T-helper 1 cell treated with Interleukin-12 subunit alpha and Interleukin-12 subunit beta and Interleukin-4 antibody, amounts not matched to agents 30 μg/mL and 1 μg/mL, for 36 hours (primary cell): ENCODE results near the gene FXR2.

ENCODE experiments used
- H3K27ac Mint-ChIP-seq: one replicate; pipeline ENCODE4 v1.8.0; 2021; ENCODE audit warnings: mild to moderate bottlenecking, mixed read lengths
- H3K27me3 Mint-ChIP-seq: one replicate; pipeline ENCODE4 v1.8.0; 2021; ENCODE audit warnings: low read depth, mixed read lengths
- H3K36me3 Mint-ChIP-seq: one replicate; pipeline ENCODE4 v1.8.0; 2021; ENCODE audit warnings: low read depth, mixed read lengths
- H3K4me1 Mint-ChIP-seq: one replicate; pipeline ENCODE4 v1.8.0; 2021; ENCODE audit warnings: low read depth, mixed read lengths
- H3K4me3 Mint-ChIP-seq: one replicate; pipeline ENCODE4 v1.8.0; 2021; ENCODE audit warnings: mild to moderate bottlenecking, moderate library complexity, mixed read lengths
- H3K9me3 Mint-ChIP-seq: one replicate; pipeline ENCODE4 v1.8.0; 2021; ENCODE audit warnings: mixed read lengths

FXR2 gene

DNA sequence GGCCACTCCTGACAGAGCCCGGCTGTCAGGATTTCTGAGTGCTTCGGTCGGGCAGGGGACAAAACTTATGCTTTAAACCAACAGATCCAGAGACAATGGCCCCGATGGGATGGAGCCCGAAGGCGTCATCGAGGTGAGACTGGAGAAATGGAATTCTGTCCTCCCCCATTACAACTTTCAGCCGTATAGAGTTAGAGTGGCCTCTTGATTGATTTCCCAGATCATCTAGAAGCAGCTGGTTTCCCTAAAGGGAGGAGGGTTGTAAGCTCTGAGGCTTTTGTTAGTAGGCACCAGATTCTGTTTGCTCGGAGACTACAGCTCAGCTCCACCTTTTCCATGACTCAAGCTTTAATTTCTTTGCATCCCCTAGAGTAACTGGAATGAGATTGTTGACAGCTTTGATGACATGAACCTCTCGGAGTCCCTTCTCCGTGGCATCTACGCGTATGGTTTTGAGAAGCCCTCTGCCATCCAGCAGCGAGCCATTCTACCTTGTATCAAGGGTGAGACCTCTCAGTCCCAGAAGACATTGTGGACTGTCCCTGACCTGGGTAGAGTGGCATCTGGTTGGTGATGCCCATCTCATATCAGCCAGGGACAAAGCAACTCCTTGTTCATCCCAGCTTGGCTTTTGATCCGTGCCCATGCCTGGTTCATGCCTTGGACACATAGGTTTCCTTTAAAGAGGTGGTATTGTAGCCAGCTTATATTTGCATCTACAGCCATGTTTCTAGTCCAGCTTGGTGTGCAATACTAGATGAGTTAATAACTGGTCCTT, 40.3 kb downstream of the FXR2 start:
- Mint-ChIP-seq H3K36me3 (peaks cover 71% of the 10 kb centered on the region), H3K4me3 (peak overlapping the region; percentile 95), H3K27ac (peak overlapping the region; percentile 100), H3K9me3 (no peaks in the 10 kb centered on the region), H3K4me1 (peaks cover 50% of the 10 kb centered on the region), H3K27me3 (no peaks in the 10 kb centered on the region)

DNA sequence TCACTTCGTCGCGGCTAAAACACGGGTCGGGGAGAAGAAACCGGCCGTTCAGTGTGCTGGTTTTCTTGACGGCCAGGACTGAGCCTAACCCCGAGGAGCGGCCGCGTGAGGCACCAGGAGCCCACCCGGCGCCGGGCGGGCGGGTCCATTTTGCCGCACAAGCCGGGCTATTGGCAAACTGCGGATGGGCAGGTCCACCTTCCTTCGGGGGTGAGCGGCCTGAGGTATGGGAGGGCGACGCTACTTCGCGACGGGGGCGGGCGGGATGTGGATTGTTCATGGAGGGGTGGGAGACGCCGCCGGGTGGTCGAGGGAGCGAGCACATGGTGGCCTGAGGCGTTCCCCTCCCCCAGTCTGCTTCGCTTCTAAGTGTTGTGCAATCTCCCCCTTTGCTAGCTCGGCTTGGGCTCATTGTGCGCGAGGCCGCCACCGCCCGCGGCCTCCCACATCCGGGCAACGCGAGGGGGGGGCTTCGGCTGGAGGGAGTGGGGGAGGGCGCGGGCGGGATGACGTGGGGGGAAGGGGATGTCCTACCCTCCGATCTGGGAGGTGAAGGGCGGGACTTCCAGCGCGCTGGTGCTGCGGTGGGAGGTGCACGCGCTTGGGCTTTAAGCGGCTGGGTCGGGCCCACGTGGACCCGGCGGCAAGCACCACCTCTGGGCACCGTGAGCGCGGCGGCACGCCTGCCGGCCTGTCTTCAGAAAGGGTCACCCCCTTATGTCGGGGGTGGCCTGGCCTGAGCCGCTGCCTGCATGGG, 41.2 kb downstream of the FXR2 start:
- peak overlapping the region; percentile 100 for H3K27ac Mint-ChIP-seq
- no peaks in the 10 kb centered on the region for H3K27me3 Mint-ChIP-seq
- no peaks in the 10 kb centered on the region for H3K9me3 Mint-ChIP-seq
- H3K36me3 Mint-ChIP-seq: peaks cover 69% of the 10 kb centered on the region
- peak overlapping the region; percentile 95 for H3K4me3 Mint-ChIP-seq
- H3K4me1 Mint-ChIP-seq: peaks cover 49% of the 10 kb centered on the region

DNA sequence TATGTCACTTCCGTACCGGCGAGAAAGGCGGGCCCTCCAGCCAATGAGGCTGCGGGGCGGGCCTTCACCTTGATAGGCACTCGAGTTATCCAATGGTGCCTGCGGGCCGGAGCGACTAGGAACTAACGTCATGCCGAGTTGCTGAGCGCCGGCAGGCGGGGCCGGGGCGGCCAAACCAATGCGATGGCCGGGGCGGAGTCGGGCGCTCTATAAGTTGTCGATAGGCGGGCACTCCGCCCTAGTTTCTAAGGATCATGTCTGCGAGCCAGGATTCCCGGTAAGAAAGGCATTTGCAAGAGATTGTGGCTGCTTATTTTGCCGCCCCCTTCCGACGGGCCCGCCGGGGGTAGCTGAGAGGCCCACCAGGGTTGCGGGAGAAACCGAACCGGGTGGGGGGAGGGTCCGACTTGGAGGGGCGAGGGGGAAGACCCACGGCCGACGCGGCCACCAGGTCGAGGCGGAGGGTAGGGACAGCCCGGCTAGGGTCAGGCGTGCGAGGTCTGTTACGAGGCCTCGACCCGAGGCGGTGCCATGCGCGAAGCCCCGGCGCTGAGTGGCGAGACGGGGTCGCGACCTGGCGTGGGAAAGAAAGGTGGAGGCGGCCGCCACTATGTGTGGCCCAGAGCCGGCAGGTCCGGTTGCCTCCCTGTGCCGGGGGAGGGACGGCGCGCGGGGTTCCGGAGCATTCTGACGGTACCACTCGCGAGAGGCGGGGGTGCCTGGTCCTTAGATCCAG, 41.9 kb downstream of the FXR2 start:
- no peaks in the 10 kb centered on the region for H3K9me3 Mint-ChIP-seq
- H3K4me1 Mint-ChIP-seq: peaks cover 44% of the 10 kb centered on the region
- peak overlapping the region; percentile 100 for H3K27ac Mint-ChIP-seq
- peaks cover 64% of the 10 kb centered on the region for H3K36me3 Mint-ChIP-seq
- peak overlapping the region; percentile 95 for H3K4me3 Mint-ChIP-seq
- no peaks in the 10 kb centered on the region for H3K27me3 Mint-ChIP-seq

DNA sequence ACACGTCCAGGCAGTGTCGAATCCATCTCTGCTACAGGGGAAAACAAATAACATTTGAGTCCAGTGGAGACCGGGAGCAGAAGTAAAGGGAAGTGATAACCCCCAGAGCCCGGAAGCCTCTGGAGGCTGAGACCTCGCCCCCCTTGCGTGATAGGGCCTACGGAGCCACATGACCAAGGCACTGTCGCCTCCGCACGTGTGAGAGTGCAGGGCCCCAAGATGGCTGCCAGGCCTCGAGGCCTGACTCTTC, 42.4 kb downstream of the FXR2 start:
- H3K27me3 Mint-ChIP-seq: no peaks in the 10 kb centered on the region
- peaks cover 40% of the 10 kb centered on the region for H3K4me1 Mint-ChIP-seq
- peak overlapping the region; percentile 95 for H3K4me3 Mint-ChIP-seq
- peaks cover 64% of the 10 kb centered on the region for H3K36me3 Mint-ChIP-seq
- no peaks in the 10 kb centered on the region for H3K9me3 Mint-ChIP-seq
- H3K27ac Mint-ChIP-seq: peak overlapping the region; percentile 100

DNA sequence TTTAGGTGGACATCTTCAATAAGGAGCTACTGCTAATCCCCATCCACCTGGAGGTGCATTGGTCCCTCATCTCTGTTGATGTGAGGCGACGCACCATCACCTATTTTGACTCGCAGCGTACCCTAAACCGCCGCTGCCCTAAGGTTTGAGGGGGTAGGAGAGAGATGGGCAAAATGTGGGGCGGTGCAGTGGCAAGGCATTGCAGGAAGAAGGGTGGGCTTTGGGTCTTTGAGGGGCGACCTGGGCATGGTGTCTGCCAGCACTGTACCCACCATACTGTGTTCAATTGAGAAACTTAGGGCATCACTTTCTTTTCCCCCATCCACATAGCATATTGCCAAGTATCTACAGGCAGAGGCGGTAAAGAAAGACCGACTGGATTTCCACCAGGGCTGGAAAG, 44.3 kb downstream of the FXR2 start:
- Mint-ChIP-seq H3K4me1 (peaks cover 26% of the 10 kb centered on the region), H3K36me3 (peaks cover 48% of the 10 kb centered on the region), H3K27ac (peak overlapping the region; percentile 24), H3K9me3 (no peaks in the 10 kb centered on the region), H3K27me3 (no peaks in the 10 kb centered on the region), H3K4me3 (no peak overlapping the region)

DNA sequence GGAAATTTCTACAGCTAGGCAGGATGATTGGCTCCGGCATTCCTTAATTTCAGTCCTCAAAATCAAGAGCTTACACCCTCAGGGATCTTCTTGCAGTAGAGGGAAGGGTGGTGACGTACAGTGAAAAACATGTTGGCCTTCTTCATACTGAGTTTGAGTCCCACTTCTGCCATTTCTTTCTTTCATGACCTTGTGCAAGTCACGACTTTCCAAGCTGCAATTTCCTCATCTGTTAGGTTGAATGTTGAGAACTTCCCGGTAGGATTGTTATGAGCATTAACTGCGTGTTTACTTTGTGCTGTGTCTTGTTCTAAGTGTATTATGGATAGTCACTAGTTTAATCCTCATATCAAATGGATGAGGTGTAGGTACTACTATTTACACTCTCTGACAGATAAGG, 45.1 kb downstream of the FXR2 start:
- peaks cover 47% of the 10 kb centered on the region for H3K36me3 Mint-ChIP-seq
- H3K9me3 Mint-ChIP-seq: no peaks in the 10 kb centered on the region
- no peak overlapping the region for H3K4me3 Mint-ChIP-seq
- peaks cover 21% of the 10 kb centered on the region for H3K4me1 Mint-ChIP-seq
- no peak overlapping the region for H3K27ac Mint-ChIP-seq
- no peaks in the 10 kb centered on the region for H3K27me3 Mint-ChIP-seq

DNA sequence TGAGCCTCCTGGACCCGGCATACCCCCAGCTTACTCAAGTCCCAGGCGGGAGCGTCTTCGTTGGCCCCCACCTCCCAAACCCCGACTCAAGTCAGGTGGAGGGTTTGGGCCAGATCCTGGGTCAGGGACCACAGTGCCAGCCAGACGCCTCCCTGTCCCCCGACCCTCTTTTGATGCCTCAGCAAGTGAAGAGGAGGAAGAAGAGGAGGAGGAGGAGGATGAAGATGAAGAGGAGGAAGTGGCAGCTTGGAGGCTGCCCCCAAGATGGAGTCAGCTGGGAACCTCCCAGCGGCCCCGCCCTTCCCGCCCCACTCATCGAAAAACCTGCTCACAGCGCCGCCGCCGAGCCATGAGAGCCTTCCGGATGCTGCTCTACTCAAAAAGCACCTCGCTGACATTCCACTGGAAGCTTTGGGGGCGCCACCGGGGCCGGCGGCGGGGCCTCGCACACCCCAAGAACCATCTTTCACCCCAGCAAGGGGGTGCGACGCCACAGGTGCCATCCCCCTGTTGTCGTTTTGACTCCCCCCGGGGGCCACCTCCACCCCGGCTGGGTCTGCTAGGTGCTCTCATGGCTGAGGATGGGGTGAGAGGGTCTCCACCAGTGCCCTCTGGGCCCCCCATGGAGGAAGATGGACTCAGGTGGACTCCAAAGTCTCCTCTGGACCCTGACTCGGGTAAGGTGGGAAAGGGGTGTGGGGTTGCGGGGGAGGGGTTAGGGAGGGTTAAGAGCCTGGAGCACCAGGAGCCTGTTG, 51.4 kb downstream of the FXR2 start:
- Mint-ChIP-seq H3K27me3 (no peaks in the 10 kb centered on the region), H3K36me3 (peaks cover 31% of the 10 kb centered on the region), H3K4me1 (peaks cover 31% of the 10 kb centered on the region), H3K9me3 (no peaks in the 10 kb centered on the region), H3K27ac (no peak overlapping the region), H3K4me3 (peak overlapping the region; percentile 98)

DNA sequence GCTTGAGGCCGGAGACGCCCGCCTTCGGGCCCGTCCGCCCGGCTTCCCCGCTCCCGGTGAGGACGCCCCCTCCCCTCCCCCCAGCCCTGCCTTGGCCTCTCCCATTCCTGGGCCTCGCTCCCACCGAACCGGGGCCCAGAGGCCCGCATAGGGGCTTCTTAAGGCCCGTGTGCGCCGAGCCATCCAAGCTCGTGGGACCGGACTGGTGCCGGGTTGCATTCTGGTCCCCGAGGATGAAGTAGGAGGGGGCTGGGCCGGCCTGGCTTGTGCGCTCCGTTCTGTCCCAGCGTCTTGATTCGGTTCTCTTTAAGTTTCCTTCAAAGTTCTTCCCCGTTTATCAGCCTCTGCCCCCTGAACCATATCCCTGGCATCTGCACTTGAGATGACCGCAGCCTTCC, 52.5 kb downstream of the FXR2 start:
- Mint-ChIP-seq H3K9me3 (no peaks in the 10 kb centered on the region), H3K36me3 (peaks cover 28% of the 10 kb centered on the region), H3K27me3 (no peaks in the 10 kb centered on the region), H3K4me3 (peak overlapping the region; percentile 98), H3K27ac (peak overlapping the region; percentile 95), H3K4me1 (peaks cover 35% of the 10 kb centered on the region)

DNA sequence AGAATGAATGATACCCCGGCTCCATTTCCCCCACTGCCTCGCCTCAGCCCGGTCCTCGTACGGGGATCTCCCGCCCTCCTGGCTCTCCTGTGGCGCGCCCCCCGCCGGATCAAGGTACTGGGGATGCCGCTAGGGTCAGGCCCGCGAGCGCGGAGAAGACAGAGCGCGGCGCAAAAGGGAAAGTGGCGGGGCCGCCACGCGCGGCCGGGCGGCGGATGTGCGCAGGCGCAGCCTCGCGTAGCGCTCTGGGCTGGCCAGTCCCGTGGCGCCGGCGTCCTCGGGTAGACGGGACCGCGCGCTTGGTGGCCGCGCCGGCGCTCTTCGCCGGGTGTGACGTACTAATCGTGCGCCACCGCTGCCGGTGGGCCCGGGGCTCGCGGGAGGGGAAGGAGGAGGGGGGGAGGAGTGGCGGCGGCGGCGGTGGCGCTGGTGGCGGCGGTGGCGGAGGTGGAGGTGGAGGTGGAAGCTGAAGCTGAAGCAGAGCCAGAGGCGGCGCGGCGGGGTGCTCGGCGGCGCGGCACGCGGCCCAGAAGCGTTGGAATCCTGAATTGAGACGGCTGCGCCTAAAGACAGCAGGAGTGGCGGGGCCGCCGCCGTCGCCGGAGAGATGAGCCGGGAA, 53.0 kb downstream of the FXR2 start, which contains the start of gene SENP3:
Gene SENP3 (plus strand): TSS at position 331 of the 619 bp plus-strand sequence. CDS start 1,158 bp downstream, outside the sequence.
- H3K9me3 Mint-ChIP-seq: no peaks in the 10 kb centered on the region
- peak within 1 kb of the TSS; percentile 98 for H3K4me3 Mint-ChIP-seq
- H3K4me1 Mint-ChIP-seq: peaks cover 35% of the 10 kb centered on the region
- H3K27ac Mint-ChIP-seq: peak within 1 kb of the TSS; percentile 95
- no peaks in the 10 kb centered on the region for H3K27me3 Mint-ChIP-seq
- peaks cover 28% of the 10 kb centered on the region for H3K36me3 Mint-ChIP-seq

DNA sequence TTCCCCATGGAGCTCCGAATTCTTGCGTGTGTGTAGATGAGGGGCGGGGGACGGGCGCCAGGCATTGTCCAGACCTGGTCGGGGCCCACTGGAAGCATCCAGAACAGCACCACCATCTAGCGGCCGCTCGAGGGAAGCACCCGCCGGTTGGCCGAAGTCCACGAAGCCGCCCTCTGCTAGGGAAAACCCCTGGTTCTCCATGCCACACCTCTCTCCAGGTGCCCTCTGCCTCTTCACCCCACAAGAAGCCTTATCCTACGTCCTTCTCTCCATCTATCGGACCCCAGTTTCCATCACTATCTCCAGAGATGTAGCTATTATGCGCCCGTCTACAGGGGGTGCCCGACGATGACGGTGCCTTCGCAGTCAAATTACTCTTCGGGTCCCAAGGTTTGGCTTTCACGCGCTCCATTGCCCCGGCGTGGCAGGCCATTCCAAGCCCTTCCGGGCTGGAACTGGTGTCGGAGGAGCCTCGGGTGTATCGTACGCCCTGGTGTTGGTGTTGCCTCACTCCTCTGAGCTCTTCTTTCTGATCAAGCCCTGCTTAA, 53.6 kb downstream of the FXR2 start:
- Mint-ChIP-seq H3K27ac (peak overlapping the region; percentile 88), H3K27me3 (no peaks in the 10 kb centered on the region), H3K4me1 (peaks cover 39% of the 10 kb centered on the region), H3K9me3 (no peaks in the 10 kb centered on the region), H3K4me3 (peak overlapping the region; percentile 82), H3K36me3 (peaks cover 32% of the 10 kb centered on the region)

DNA sequence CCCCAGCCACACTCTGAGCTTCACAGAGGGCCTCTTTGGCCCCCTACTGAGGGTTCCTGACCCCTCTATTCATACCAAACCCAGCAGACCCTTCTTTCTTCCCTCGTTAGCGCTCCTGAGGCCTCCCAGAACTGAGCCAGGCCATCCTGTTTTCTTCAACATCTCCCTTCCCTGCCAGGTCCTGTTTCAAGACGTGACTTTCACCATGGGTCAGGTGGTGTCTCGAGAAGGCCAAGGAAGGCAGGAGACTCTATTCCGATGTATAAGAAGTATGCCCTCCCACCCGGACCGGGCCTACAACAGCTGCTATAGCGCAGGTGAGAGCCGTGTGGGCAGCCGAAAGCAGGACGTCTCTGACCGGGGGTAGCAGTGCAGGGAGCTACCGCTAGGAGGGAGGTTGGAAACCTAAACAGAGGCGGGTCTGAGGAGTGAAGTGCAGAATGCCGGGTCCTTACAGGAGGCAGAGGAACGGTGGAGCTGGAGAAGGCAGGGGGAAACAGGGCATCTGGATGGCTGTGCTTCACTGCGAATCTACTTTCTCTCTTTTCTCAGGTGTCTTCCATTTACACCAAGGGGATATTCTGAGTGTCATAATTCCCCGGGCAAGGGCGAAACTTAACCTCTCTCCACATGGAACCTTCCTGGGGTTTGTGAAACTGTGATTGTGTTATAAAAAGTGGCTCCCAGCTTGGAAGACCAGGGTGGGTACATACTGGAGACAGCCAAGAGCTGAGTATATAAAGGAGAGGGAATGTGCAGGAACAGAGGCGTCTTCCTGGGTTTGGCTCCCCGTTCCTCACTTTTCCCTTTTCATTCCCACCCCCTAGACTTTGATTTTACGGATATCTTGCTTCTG, 54.3 kb downstream of the FXR2 start:
- peaks cover 34% of the 10 kb centered on the region for H3K36me3 Mint-ChIP-seq
- H3K4me3 Mint-ChIP-seq: peak overlapping the region; percentile 82
- no peaks in the 10 kb centered on the region for H3K27me3 Mint-ChIP-seq
- H3K9me3 Mint-ChIP-seq: no peaks in the 10 kb centered on the region
- H3K4me1 Mint-ChIP-seq: peaks cover 43% of the 10 kb centered on the region
- H3K27ac Mint-ChIP-seq: peak overlapping the region; percentile 88

DNA sequence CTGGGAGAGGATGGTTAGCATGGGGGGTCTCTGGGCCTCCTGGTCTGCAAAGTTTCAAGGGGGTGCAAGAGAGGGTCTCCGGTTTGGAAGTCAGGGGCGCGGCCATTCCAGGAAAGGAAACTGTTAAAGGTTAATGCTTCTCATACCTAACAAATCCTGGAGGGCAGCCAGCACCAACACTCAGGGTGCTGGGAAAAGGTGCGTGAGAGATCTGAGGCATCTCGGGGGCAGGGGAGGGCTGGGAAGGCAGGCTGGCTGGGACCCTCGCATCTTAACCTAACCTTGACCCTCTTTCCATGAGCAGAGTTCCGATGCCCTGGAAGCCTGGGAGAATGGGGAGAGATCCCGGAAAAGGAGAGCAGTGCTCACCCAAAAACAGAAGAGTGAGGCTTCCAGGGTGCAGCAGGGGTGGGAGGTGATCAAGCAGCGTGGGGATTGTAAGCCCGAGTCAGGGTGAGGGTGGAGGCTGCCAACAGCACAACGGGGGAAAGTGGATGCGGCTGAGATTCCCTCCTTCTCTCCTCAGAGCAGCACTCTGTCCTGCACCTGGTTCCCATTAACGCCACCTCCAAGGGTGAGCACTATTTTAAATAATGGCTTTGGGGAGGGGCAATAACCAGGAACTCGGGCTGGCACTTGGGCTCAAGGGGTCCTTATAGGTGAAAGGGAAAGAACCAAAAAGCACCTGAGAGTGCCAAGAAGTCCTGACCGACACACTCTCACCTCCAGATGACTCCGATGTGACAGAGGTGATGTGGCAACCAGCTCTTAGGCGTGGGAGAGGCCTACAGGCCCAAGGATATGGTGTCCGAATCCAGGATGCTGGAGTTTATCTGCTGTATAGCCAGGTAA, 55.2 kb downstream of the FXR2 start:
- Mint-ChIP-seq H3K36me3 (peaks cover 35% of the 10 kb centered on the region), H3K4me1 (peaks cover 48% of the 10 kb centered on the region), H3K4me3 (no peak overlapping the region), H3K9me3 (no peaks in the 10 kb centered on the region), H3K27me3 (no peaks in the 10 kb centered on the region), H3K27ac (no peak overlapping the region)
